H1 (cell line): Measurements from ENCODE around the gene CFAP161.

ENCODE experiments used
- BACH1 ChIP-seq: IDR thresholded peaks from 2 replicates; pipeline ENCODE4 v1.6.1; 2012; ENCODE audit warnings: low read length, improper control_type of control experiment
- TEAD4 ChIP-seq: IDR thresholded peaks from 2 replicates; pipeline ENCODE4 v1.6.1; 2012; ENCODE audit warnings: low read depth, low read length, inconsistent platforms, mixed read lengths

DNA sequence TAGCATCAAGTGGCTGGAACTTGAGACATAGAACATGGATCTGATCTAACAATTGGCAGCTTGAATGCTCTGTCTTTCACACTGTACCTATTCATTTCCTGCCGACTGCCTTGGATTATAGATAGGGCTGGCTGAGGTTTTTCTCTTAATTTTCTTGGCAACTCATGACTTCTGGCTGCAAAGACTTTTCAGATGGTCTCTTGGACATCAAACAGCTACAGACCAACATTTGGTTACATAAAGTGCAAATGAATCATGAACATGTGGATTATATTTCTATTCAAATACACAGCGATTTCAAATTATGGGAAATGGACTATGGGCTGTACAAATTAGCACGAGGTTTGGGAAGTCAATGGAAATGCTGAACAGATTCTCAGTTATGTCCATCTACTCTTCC is 36.4 kb downstream of the CFAP161 start:
- TF ChIP-seq TEAD4: no peak
- TF ChIP-seq BACH1: no peak
